Stimulated activated CD4-positive, alpha-beta T cell treated with anti-CD3 and anti-CD28 coated beads, Interleukin-2, amount 100 ng/mL, for 4 hours (primary cell): ENCODE results near the gene BAIAP2L2.
A peak's percentile ranks its signal among the peaks of the same experiment; 100 is the strongest.

ENCODE experiments used
- DNase-seq: peaks from one replicate; pipeline ENCODE4 v3.0.0-alpha.2; 2020; ENCODE audit warnings: low read depth

Gene BAIAP2L2

GRCh38 chr22:38068641-38069371 is 41.7 kb downstream of the BAIAP2L2 start:
- no peak for DNase-seq

GRCh38 chr22:38067761-38068360 is 42.6 kb downstream of the BAIAP2L2 start:
- no peak for DNase-seq

- no peak for DNase-seq
Observed at GRCh38 chr22:38067028-38067415, 43.5 kb downstream of the BAIAP2L2 start.

- DNase-seq, result no peak
Observed at GRCh38 chr22:38066381-38067027, 44.0 kb downstream of the BAIAP2L2 start.

GRCh38 chr22:38065539-38065938 is 44.9 kb downstream of the BAIAP2L2 start:
- no peak for DNase-seq

- DNase-seq, result no peak
Observed at GRCh38 chr22:38062791-38063190, 47.7 kb downstream of the BAIAP2L2 start.

- DNase-seq, result peak; percentile 65
Observed at GRCh38 chr22:38056969-38057891, 53.3 kb downstream of the BAIAP2L2 start, which contains the start of gene PICK1. Gene PICK1 (plus strand): TSS chr22:38057404. CDS start chr22:38057810, 406 bp downstream.

- peak; percentile 66 for DNase-seq
Observed at GRCh38 chr22:38051900-38052862, 58.3 kb downstream of the BAIAP2L2 start.

GRCh38 chr22:38051261-38051660 is 59.2 kb downstream of the BAIAP2L2 start:
- no peak for DNase-seq

GRCh38 chr22:38050720-38051119 is 59.8 kb downstream of the BAIAP2L2 start:
- no peak for DNase-seq

- no peak for DNase-seq
Observed at GRCh38 chr22:38049812-38050619, 60.5 kb downstream of the BAIAP2L2 start.

- DNase-seq, result no peak
Observed at GRCh38 chr22:38046070-38046748, 64.3 kb downstream of the BAIAP2L2 start.

- DNase-seq, result no peak
Observed at GRCh38 chr22:38043151-38044039, 67.1 kb downstream of the BAIAP2L2 start.

GRCh38 chr22:38042488-38042790 is 68.0 kb downstream of the BAIAP2L2 start:
- DNase-seq, result no peak

- DNase-seq, result no peak
Observed at GRCh38 chr22:38041760-38042487, 68.6 kb downstream of the BAIAP2L2 start.

- no peak for DNase-seq
Observed at GRCh38 chr22:38040953-38041759, 69.3 kb downstream of the BAIAP2L2 start.
